BLaER1 treated with 17β-estradiol and CSF1 and Interleukin-3, amounts not matched to agents 10 nM and 100 nM (cell line): ENCODE measurements around the gene EML5.

Experiments
- H3K27ac ChIP-seq, 11 experiments: shearing (Covaris generic); formaldehyde crosslinking; 2 replicates each; pipeline ENCODE4 v1.8.1; 2022
- H3K27me3 ChIP-seq, 11 experiments: shearing (Covaris generic); formaldehyde crosslinking; 2 replicates each; pipeline ENCODE4 v1.8.1; 2022
- H3K36me3 ChIP-seq, 11 experiments: shearing (Covaris generic); formaldehyde crosslinking; 2 replicates each; pipeline ENCODE4 v1.8.1; 2022
- H3K4me1 ChIP-seq, 10 experiments: shearing (Covaris generic); formaldehyde crosslinking; 2 replicates each; pipeline ENCODE4 v1.8.1; 2022
- H3K4me2 ChIP-seq, 11 experiments: shearing (Covaris generic); formaldehyde crosslinking; 2 replicates each; pipeline ENCODE4 v1.8.1; 2022
- H3K4me3 ChIP-seq, 10 experiments: shearing (Covaris generic); formaldehyde crosslinking; 2 replicates each; pipeline ENCODE4 v1.8.1; 2022
- H3K9ac ChIP-seq, 11 experiments: shearing (Covaris generic); formaldehyde crosslinking; 2 replicates each; pipeline ENCODE4 v1.8.1; 2022
- H3K9me3 ChIP-seq, 11 experiments: shearing (Covaris generic); formaldehyde crosslinking; replicated peaks in 1 of 11; 2 replicates each; pipeline ENCODE4 v1.8.1; 2022
- H4K20me1 ChIP-seq, 11 experiments: shearing (Covaris generic); formaldehyde crosslinking; 2 replicates each; pipeline ENCODE4 v1.8.1; 2022
- Cebpa-rat ChIP-seq, 11 experiments: shearing (Covaris generic); IDR thresholded peaks; 2 replicates each; pipeline ENCODE4 v1.8.1; 2022

Gene EML5

DNA sequence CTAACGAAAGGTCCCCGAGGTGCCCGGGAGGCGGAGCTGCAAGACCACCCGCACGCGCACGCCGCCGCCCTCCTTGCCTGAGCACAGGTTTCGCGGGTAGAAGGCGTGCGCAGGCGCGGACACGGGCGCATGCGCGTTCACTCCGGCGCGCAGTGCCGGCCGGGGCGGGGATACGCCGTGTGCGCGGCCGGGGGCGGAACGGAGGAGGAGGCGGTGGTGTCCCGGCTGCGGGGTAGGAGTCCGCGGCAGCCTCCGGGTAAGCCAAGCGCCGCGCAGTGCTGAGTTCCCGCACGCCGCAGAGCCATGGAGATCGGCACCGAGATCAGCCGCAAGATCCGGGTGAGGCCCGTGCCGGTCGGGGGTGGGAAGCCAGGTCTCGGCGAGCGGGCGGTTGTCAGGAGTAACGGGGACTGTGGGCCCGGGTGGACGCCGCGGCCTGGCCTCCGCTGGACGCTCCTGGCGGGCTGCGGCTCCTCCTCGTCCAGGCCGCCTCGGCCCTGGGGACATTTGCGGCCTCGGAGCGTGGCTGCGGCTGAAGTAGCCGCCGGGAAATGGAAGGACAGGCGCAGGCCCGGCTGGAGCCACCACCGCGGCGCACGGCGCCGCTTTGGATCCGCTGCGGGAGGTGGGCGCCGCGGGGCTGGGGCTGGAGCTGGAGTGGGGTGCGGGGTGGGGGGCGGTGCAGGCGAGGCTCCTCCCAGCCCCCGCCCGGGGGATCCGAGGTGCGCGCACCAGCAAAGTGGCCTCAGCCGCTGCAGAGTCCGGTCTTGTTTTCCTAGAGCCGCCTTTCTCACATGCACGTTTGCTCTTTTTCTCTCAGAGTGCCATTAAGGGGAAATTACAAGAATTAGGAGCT is 229.7 kb downstream of the EML5 start, which contains the start of gene ZC3H14:
Gene ZC3H14 (plus strand): TSS at position 207 of the 856 bp plus-strand sequence. CDS start 97 bp downstream, at position 304.
- H3K9ac ChIP-seq = peak within 1 kb of the TSS; percentile 87 to 95 (median 92)
- H3K4me2 ChIP-seq = peak within 1 kb of the TSS; percentile 70 to 96 (median 82)
- H3K4me1 ChIP-seq = peaks cover 11 to 23% (median 17%) of the 10 kb centered on the region in 10 experiments
- peaks cover 19 to 35% (median 24%) of the 10 kb centered on the region in 11 experiments for H3K36me3 ChIP-seq
- peaks cover 4 to 32% (median 10%) of the 10 kb centered on the region in 11 experiments; a peak in 15 of 22 replicates for H4K20me1 ChIP-seq
- TF ChIP-seq Cebpa-rat (IDR thresholded peaks at IDR 0.05) = no peak
- peak within 1 kb of the TSS; percentile 76 to 99 (median 90) for H3K4me3 ChIP-seq
- peaks cover 3 to 16% (median 10%) of the 10 kb centered on the region in 11 experiments; a peak in 19 of 22 replicates for H3K9me3 ChIP-seq
- H3K27me3 ChIP-seq = no peaks in the 10 kb centered on the region
- H3K27ac ChIP-seq = peak within 1 kb of the TSS; percentile 72 to 88 (median 86)

DNA sequence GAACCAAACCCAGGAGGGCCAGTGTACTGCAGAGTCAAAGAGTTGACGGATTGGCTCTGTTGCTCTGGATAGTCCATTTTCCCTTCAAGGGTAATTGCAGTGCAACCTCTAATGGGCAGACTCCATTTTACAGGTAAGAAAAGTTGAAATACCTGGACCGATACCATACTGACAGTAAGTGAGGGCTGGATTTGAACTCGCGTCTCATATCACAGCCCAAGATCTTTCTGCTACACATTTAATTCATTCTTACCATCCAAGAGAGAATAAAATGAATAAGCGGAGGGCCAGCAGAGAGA is 230.3 kb downstream of the EML5 start:
- H3K4me3 ChIP-seq = peak overlapping the region; percentile 76 to 99 (median 90)
- peak overlapping the region; percentile 87 to 95 (median 92) for H3K9ac ChIP-seq
- H3K36me3 ChIP-seq = peaks cover 13 to 29% (median 18%) of the 10 kb centered on the region in 11 experiments
- no peak for TF ChIP-seq Cebpa-rat (IDR thresholded peaks at IDR 0.05)
- H3K27me3 ChIP-seq = no peaks in the 10 kb centered on the region
- H3K9me3 ChIP-seq = peaks cover 0 to 10% (median 4%) of the 10 kb centered on the region in 11 experiments; a peak in 14 of 22 replicates
- peaks cover 15 to 27% (median 20%) of the 10 kb centered on the region in 10 experiments for H3K4me1 ChIP-seq
- H3K27ac ChIP-seq = peak overlapping the region in 8 of 11 experiments; percentile 77 to 87 (median 86); a peak in 7 of 22 replicates
- H4K20me1 ChIP-seq = peaks cover 4 to 32% (median 10%) of the 10 kb centered on the region in 11 experiments; a peak in 15 of 22 replicates
- peak overlapping the region; percentile 66 to 93 (median 81) for H3K4me2 ChIP-seq
